ENCODE results near the gene ZC2HC1B. TPM values are rescaled to one million over a fixed set of nuclear protein-coding genes. Genes with fewer than 3 reads are reported as not detected.
"Not testable (repeated sequence)": the region's sequence is repeated elsewhere in the genome, so short reads cannot be mapped to it uniquely, and the experiment has no call there.

The ZC2HC1B gene
- total RNA-seq, 2 experiments from 2014 or later = not detected

DNA sequence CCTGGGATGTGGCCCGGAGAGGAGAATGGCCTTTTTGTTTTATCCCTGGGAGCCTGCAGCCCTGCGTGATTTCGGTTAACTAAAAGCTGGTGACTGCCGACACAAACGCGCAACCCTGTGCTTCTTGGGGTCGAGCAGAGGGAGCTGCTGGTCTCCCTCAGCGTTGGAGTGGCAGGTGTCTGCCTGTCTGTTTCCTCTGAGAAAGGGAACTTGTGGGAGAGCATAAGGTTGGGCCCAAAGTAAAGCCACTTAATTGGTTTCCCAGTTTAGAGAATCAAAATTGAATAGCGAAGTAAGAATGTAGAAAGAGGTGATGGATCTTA is 20.6 kb upstream of the ZC2HC1B start:
- intact Hi-C loops (cut with micrococcal nuclease) = loop anchor here (1.0 to 5.0 kb wide), 11 partner anchors 37 to 781 kb away; partner anchors contain the start of genes ADAT2, AIG1, FUCA2 and PEX3
- DNase-seq = no peak
- Mint-ChIP-seq H3K27me3 (ENCODE audit: low read depth) (no peaks in the 10 kb centered on the region), H3K9me3 (no peaks in the 10 kb centered on the region), H3K4me3 (peak overlapping the region; percentile 93), H3K27ac (peak overlapping the region; percentile 94), H3K36me3 (ENCODE audit: low read depth) (peaks cover 37% of the 10 kb centered on the region), H3K4me1 (ENCODE audit: low read depth) (peaks cover 31% of the 10 kb centered on the region)
- CTCF ChIA-PET = interaction anchor here (0.6 to 1.5 kb wide), 4 partner anchors 170 to 524 kb away, joined by 3 to 5 read pairs (median 4); no protein-coding TSS in a partner anchor

- intact Hi-C loops (cut with micrococcal nuclease) = loop anchor here (5.0 kb wide), 2 partner anchors 307 to 782 kb away; partner anchors contain the start of gene AIG1
- Mint-ChIP-seq H3K27ac (peak overlapping the region; percentile 94), H3K9me3 (no peaks in the 10 kb centered on the region), H3K36me3 (ENCODE audit: low read depth) (peaks cover 40% of the 10 kb centered on the region), H3K4me1 (ENCODE audit: low read depth) (peaks cover 35% of the 10 kb centered on the region), H3K4me3 (peak overlapping the region; percentile 93), H3K27me3 (ENCODE audit: low read depth) (no peaks in the 10 kb centered on the region)
- DNase-seq = peak; percentile 8
- CTCF ChIA-PET = interaction anchor here (0.6 to 1.5 kb wide), 4 partner anchors 169 to 334 kb away, joined by 3 to 5 read pairs (median 4); no protein-coding TSS in a partner anchor
These were observed 20.3 kb upstream of the ZC2HC1B start for GRCh38 chr6:143844006-143844405.

- Mint-ChIP-seq H3K36me3 (ENCODE audit: low read depth) (peaks cover 51% of the 10 kb centered on the region), H3K27me3 (ENCODE audit: low read depth) (no peaks in the 10 kb centered on the region), H3K9me3 (no peaks in the 10 kb centered on the region), H3K27ac (no peak overlapping the region), H3K4me3 (no peak overlapping the region), H3K4me1 (ENCODE audit: low read depth) (peaks cover 40% of the 10 kb centered on the region)
- intact Hi-C loops (cut with micrococcal nuclease) = no loop called here
- no peak for DNase-seq
- CTCF ChIA-PET = interaction anchor here (0.6 to 0.9 kb wide), 3 partner anchors 95 to 210 kb away, joined by 3 read pairs; no protein-coding TSS in a partner anchor
These were observed 19.2 kb upstream of the ZC2HC1B start for GRCh38 chr6:143845033-143845432.

DNA sequence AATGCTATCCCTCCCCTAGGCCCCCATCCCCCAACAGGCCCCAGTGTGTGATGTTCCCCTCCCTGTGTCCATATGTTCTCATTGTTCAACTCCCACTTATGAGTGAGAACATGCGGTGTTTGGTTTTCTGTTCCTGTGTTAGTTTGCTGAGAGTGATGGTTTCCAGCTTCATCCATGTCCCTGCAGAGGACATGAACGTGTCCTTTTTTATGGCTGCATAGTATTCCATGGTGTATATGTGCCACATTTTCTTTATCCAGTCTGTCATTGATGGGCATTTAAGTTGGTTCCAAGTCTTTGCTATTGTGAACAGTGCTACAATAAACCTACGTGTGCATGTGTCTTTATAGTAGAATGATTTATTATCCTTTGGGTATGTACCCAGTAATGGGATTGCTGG is 12.6 kb upstream of the ZC2HC1B start:
- H3K27me3 Mint-ChIP-seq (ENCODE audit: low read depth); H3K4me3 Mint-ChIP-seq; CTCF ChIA-PET; DNase-seq; H3K27ac Mint-ChIP-seq; intact Hi-C loops (cut with micrococcal nuclease): not testable (repeated sequence)
- Mint-ChIP-seq H3K9me3 (peaks cover 11% of the 10 kb centered on the region), H3K4me1 (ENCODE audit: low read depth) (peaks cover 43% of the 10 kb centered on the region), H3K36me3 (ENCODE audit: low read depth) (peaks cover 92% of the 10 kb centered on the region)

DNA sequence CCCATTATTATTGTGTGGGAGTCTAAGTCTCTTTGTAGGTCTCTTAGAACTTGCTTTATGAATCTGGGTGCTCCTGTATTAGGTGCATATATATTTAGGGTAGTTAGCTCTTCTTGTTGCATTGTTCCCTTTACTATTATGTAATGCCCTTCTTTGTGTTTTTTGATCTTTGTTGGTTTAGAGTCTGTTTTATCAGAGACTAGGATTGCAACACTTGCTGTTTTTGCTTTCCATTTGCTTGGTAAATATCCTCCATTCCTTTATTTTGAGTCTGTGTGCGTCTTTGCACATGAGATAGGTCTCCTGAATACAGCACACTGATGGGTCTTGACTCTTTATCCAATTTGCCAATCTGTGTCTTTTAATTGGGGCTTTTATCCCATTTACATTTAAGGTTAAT is 9.2 kb upstream of the ZC2HC1B start:
- H3K4me3 Mint-ChIP-seq; CTCF ChIA-PET; H3K27ac Mint-ChIP-seq; intact Hi-C loops (cut with micrococcal nuclease); DNase-seq; H3K27me3 Mint-ChIP-seq (ENCODE audit: low read depth): not testable (repeated sequence)
- Mint-ChIP-seq H3K36me3 (ENCODE audit: low read depth) (peaks cover 82% of the 10 kb centered on the region), H3K9me3 (peaks cover 11% of the 10 kb centered on the region), H3K4me1 (ENCODE audit: low read depth) (peaks cover 29% of the 10 kb centered on the region)

DNA sequence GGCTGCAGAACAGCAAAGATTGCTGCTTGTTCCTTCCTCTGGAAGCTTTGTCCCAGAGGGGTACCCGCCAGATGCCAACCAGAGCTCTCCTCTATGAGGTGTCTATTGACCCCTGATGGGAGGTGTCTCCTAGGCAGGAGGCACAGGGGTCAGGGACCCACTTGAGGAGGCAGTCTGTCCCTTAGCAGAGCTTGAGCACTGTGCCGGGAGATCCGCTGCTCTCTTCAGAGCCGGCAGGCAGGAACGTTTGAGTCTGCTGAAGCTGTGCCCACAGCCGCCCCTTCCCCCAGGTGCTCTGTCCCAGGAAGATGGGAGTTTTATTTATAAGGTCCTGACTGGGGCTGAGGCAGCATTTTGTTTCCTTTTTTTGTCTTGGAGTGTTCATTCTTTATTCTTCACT is 7.5 kb upstream of the ZC2HC1B start:
- intact Hi-C loops (cut with micrococcal nuclease); CTCF ChIA-PET: not testable (repeated sequence)

DNA sequence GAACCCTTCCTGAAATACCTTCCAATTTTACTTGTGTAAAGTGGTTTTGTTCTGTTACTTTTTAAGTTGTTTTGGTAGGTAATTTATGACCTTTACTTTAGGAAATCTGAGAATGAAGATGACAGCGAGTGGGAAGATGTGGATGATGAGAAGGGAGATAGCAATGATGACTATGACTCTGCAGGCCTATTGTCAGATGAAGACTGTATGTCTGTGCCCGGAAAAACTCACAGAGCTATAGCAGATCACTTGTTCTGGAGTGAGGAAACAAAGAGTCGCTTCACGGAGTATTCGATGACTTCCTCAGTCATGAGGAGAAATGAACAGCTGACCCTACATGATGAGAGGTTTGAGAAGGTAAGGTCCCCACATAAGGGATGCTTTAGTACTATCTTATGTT is 6.6 kb upstream of the ZC2HC1B start:
- peaks cover 20% of the 10 kb centered on the region for H3K4me1 Mint-ChIP-seq (ENCODE audit: low read depth)
- H3K4me3 Mint-ChIP-seq = no peak overlapping the region
- DNase-seq = no peak
- CTCF ChIA-PET = no interaction called here
- intact Hi-C loops (cut with micrococcal nuclease) = no loop called here
- H3K9me3 Mint-ChIP-seq = peaks cover 3% of the 10 kb centered on the region
- H3K27ac Mint-ChIP-seq = no peak overlapping the region
- peaks cover 73% of the 10 kb centered on the region for H3K36me3 Mint-ChIP-seq (ENCODE audit: low read depth)
- H3K27me3 Mint-ChIP-seq (ENCODE audit: low read depth) = no peaks in the 10 kb centered on the region

More for the DNA sequence above, 7.5 kb upstream of the ZC2HC1B start:
- H3K4me1 Mint-ChIP-seq (ENCODE audit: low read depth) = peaks cover 27% of the 10 kb centered on the region
- H3K27me3 Mint-ChIP-seq (ENCODE audit: low read depth); H3K27ac Mint-ChIP-seq; H3K9me3 Mint-ChIP-seq; DNase-seq; H3K4me3 Mint-ChIP-seq: not testable (repeated sequence)
- H3K36me3 Mint-ChIP-seq (ENCODE audit: low read depth) = peaks cover 76% of the 10 kb centered on the region

DNA sequence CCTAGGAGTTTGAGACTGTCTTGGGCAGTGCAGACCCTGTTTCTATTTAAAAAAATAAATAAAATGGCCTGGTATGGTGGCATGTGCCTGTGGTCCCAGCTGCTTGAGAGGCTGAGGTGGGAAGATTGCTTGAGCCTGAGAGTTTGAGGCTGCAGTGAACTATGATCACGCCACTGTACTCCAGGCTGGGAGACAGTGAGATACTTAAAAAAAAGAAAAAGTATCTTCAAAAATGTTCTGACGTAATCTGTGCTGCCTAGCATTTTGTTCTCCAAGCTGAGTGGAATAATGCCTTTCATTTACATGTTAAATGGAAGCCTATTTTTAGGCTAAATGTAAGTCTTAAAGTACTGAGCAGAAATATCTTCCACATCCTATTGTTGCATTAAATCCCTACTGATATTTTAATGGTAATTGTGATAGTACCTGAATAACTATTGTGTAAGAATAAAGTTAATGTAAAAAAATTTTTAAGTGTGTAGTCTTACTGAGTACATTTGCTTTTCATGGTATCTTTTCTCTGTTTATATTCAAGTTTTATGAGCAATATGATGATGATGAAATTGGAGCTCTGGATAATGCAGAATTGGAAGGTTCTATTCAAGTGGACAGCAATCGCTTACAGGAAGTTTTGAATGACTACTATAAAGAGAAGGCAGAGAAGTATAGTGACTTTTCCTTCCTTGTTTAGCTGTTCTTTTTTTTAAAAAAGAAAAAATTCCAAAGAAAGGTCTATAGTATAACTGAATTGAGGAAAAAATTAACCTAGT is 4.2 kb upstream of the ZC2HC1B start:
- H3K27me3 Mint-ChIP-seq (ENCODE audit: low read depth) = no peaks in the 10 kb centered on the region
- no peak overlapping the region for H3K4me3 Mint-ChIP-seq
- no peaks in the 10 kb centered on the region for H3K4me1 Mint-ChIP-seq (ENCODE audit: low read depth)
- H3K9me3 Mint-ChIP-seq = peaks cover 1% of the 10 kb centered on the region
- H3K36me3 Mint-ChIP-seq (ENCODE audit: low read depth) = peaks cover 66% of the 10 kb centered on the region
- intact Hi-C loops (cut with micrococcal nuclease) = no loop called here
- no peak overlapping the region for H3K27ac Mint-ChIP-seq
- DNase-seq = no peak
- CTCF ChIA-PET = interaction anchor here (0.7 kb wide), 1 partner anchor 27 kb away, joined by 5 read pairs; no protein-coding TSS in a partner anchor

- H3K4me3 Mint-ChIP-seq = no peak overlapping the region
- CTCF ChIA-PET = interaction anchor here (0.6 kb wide), 1 partner anchor 192 kb away, joined by 3 read pairs; no protein-coding TSS in a partner anchor
- DNase-seq = no peak
- no peak overlapping the region for H3K27ac Mint-ChIP-seq
- H3K9me3 Mint-ChIP-seq = peaks cover 6% of the 10 kb centered on the region
- intact Hi-C loops (cut with micrococcal nuclease) = no loop called here
- no peaks in the 10 kb centered on the region for H3K4me1 Mint-ChIP-seq (ENCODE audit: low read depth)
- no peaks in the 10 kb centered on the region for H3K27me3 Mint-ChIP-seq (ENCODE audit: low read depth)
- H3K36me3 Mint-ChIP-seq (ENCODE audit: low read depth) = peaks cover 53% of the 10 kb centered on the region
These were observed 503 bp upstream of the ZC2HC1B start for GRCh38 chr6:143863771-143864170.

GRCh38 chr6:143867236-143867635 is 3.0 kb downstream of the ZC2HC1B start:
- DNase-seq = no peak
- Mint-ChIP-seq H3K4me1 (ENCODE audit: low read depth) (peaks cover 3% of the 10 kb centered on the region), H3K4me3 (no peak overlapping the region), H3K36me3 (ENCODE audit: low read depth) (peaks cover 30% of the 10 kb centered on the region), H3K27me3 (ENCODE audit: low read depth) (no peaks in the 10 kb centered on the region), H3K9me3 (peaks cover 6% of the 10 kb centered on the region), H3K27ac (no peak overlapping the region)
- CTCF ChIA-PET = no interaction called here
- intact Hi-C loops (cut with micrococcal nuclease) = no loop called here

- DNase-seq; H3K4me3 Mint-ChIP-seq; H3K4me1 Mint-ChIP-seq (ENCODE audit: low read depth); H3K9me3 Mint-ChIP-seq; intact Hi-C loops (cut with micrococcal nuclease); H3K27ac Mint-ChIP-seq; CTCF ChIA-PET; H3K27me3 Mint-ChIP-seq (ENCODE audit: low read depth): not testable (repeated sequence)
- H3K36me3 Mint-ChIP-seq (ENCODE audit: low read depth) = peaks cover 21% of the 10 kb centered on the region
These were observed 4.5 kb downstream of the ZC2HC1B start for GRCh38 chr6:143868808-143869207.

DNA sequence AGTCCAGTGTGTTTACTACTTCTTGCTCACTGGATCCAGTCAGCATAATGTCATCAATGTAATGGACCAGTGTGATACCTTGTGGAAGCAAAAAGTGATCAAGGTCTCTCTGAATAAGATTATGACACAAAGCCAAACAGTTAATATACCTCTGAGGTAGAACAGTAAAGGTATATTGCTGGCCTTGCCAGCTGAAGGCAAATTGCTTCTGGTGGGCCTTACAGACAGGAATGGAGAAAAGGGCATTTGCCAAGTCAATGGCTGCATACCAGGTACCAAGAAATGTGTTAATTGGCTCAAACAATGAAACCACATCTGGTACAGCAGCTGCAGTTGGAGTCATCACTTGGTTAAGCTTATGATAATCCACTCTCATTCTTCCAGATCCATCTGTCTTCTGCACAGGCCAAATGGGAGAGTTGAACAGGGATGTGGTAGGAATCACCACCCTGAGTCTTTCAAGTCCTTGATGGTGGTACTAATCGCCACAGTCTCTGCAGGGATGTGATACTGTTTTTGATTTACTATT is 7.0 kb downstream of the ZC2HC1B start:
- DNase-seq; H3K4me1 Mint-ChIP-seq (ENCODE audit: low read depth); H3K27me3 Mint-ChIP-seq (ENCODE audit: low read depth); H3K27ac Mint-ChIP-seq; H3K36me3 Mint-ChIP-seq (ENCODE audit: low read depth); CTCF ChIA-PET; H3K4me3 Mint-ChIP-seq; intact Hi-C loops (cut with micrococcal nuclease): not testable (repeated sequence)
- peaks cover 13% of the 10 kb centered on the region for H3K9me3 Mint-ChIP-seq

- Mint-ChIP-seq H3K4me1 (ENCODE audit: low read depth) (peaks cover 3% of the 10 kb centered on the region), H3K36me3 (ENCODE audit: low read depth) (no peaks in the 10 kb centered on the region), H3K9me3 (peaks cover 10% of the 10 kb centered on the region), H3K27me3 (ENCODE audit: low read depth) (peaks cover 1% of the 10 kb centered on the region), H3K4me3 (no peak overlapping the region), H3K27ac (no peak overlapping the region)
- DNase-seq = no peak
- CTCF ChIA-PET = interaction anchor here (1.0 kb wide), 1 partner anchor 11 kb away, joined by 3 read pairs; no protein-coding TSS in a partner anchor
- intact Hi-C loops (cut with micrococcal nuclease) = no loop called here
These were observed 7.9 kb downstream of the ZC2HC1B start for GRCh38 chr6:143872201-143872600.

Measured in activated naive CD4-positive, alpha-beta T cell treated with anti-CD3 and anti-CD28 coated beads for 36 hours (primary cell).